Body of pancreas (tissue), 4 donors: ENCODE results near the gene PDE11A.

Experiments used
- CTCF ChIP-seq, 7 experiments: fragments of 450-650 bp in 4 of 7; fragments of 200-600 bp in 3 of 7; sonication (generic) in 3 of 7; IDR thresholded peaks; one replicate each; pipeline ENCODE4 v1.5.1; 2016 to 2019; ENCODE audit warnings: antibody characterized with exemption in 7 of 7
- POLR2A ChIP-seq, 3 donors: fragments of 450-650 bp; IDR thresholded peaks; one replicate each; pipeline ENCODE4 v1.6.1; 2016; ENCODE audit warnings: antibody characterized with exemption in 3 of 3, mild to moderate bottlenecking in 2 of 3

- no peak for TF ChIP-seq CTCF (IDR thresholded peaks at IDR 0.05)
- no peak for TF ChIP-seq POLR2A (IDR thresholded peaks at IDR 0.05)
Measured at GRCh38 chr2:177746358-177746757, 326.2 kb downstream of the PDE11A start.
